Measurements from ENCODE around the gene PCYT1A. TPM values are rescaled to one million over a fixed set of nuclear protein-coding genes. Genes with fewer than 3 reads are reported as not detected.
"Not testable (repeated sequence)": the region's sequence is repeated elsewhere in the genome, so short reads cannot be mapped to it uniquely, and the experiment has no call there.

Gene PCYT1A
- total and polyA plus RNA-seq, 4 donors: 21.2 to 67.4 (median 42.7) TPM

- no peaks in the 10 kb centered on the region for H3K4me1 ChIP-seq (ENCODE audit: control insufficient read depth in 5 of 5, insufficient read depth in 5 of 5, low read length in 5 of 5)
- H3K36me3 ChIP-seq (ENCODE audit: control insufficient read depth in 4 of 4, insufficient read depth in 4 of 4, low read length in 4 of 4): peaks cover 17 to 38% (median 23%) of the 10 kb centered on the region in 4 donors
- no peak overlapping the region for H3K9ac ChIP-seq (ENCODE audit: insufficient read depth in 1 of 2, low read length in 2 of 2)
- ATAC-seq (ENCODE audit: insufficient read depth, low FRiP score) (no peak), DNase-seq (no peak)
- H3K27ac ChIP-seq (ENCODE audit: low read depth in 1 of 2, low read length in 1 of 2): no peak overlapping the region
- no peaks in the 10 kb centered on the region for H3K27me3 ChIP-seq (ENCODE audit: control insufficient read depth in 3 of 3, insufficient read depth in 3 of 3, low read length in 2 of 3)
- TF ChIP-seq, protein P1, sequence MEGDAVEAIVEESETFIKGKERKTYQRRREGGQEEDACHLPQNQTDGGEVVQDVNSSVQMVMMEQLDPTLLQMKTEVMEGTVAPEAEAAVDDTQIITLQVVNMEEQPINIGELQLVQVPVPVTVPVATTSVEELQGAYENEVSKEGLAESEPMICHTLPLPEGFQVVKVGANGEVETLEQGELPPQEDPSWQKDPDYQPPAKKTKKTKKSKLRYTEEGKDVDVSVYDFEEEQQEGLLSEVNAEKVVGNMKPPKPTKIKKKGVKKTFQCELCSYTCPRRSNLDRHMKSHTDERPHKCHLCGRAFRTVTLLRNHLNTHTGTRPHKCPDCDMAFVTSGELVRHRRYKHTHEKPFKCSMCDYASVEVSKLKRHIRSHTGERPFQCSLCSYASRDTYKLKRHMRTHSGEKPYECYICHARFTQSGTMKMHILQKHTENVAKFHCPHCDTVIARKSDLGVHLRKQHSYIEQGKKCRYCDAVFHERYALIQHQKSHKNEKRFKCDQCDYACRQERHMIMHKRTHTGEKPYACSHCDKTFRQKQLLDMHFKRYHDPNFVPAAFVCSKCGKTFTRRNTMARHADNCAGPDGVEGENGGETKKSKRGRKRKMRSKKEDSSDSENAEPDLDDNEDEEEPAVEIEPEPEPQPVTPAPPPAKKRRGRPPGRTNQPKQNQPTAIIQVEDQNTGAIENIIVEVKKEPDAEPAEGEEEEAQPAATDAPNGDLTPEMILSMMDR (IDR thresholded peaks at IDR 0.05; ENCODE audit: control extremely low read depth, extremely low read depth): no peak
- no peaks in the 10 kb centered on the region for H3K9me3 ChIP-seq (ENCODE audit: control insufficient read depth in 4 of 4, insufficient read depth in 3 of 4, low read length in 3 of 4)
- 48 to 81% methylated on average over 13 of the region's 13 CpGs for WGBS, 2 donors
- H3K4me3 ChIP-seq: no peak overlapping the region
Observed at GRCh38 chr3:196246612-196247308, 40.8 kb downstream of the PCYT1A start.

GRCh38 chr3:196244166-196244565 lies 43.4 kb downstream of the PCYT1A start:
- ATAC-seq (ENCODE audit: insufficient read depth, low FRiP score); H3K9ac ChIP-seq (ENCODE audit: insufficient read depth in 1 of 2, low read length in 2 of 2); H3K4me1 ChIP-seq (ENCODE audit: control insufficient read depth in 5 of 5, insufficient read depth in 5 of 5, low read length in 5 of 5); DNase-seq; H3K4me3 ChIP-seq; H3K27me3 ChIP-seq (ENCODE audit: control insufficient read depth in 3 of 3, insufficient read depth in 3 of 3, low read length in 2 of 3); H3K27ac ChIP-seq (ENCODE audit: low read depth in 1 of 2, low read length in 1 of 2); H3K9me3 ChIP-seq (ENCODE audit: control insufficient read depth in 4 of 4, insufficient read depth in 3 of 4, low read length in 3 of 4): not testable (repeated sequence)
- WGBS, 2 donors: 96 to 97% methylated on average over 34 of the region's 34 CpGs
- peaks cover 24 to 37% (median 26%) of the 10 kb centered on the region in 4 donors for H3K36me3 ChIP-seq (ENCODE audit: control insufficient read depth in 4 of 4, insufficient read depth in 4 of 4, low read length in 4 of 4)

DNA sequence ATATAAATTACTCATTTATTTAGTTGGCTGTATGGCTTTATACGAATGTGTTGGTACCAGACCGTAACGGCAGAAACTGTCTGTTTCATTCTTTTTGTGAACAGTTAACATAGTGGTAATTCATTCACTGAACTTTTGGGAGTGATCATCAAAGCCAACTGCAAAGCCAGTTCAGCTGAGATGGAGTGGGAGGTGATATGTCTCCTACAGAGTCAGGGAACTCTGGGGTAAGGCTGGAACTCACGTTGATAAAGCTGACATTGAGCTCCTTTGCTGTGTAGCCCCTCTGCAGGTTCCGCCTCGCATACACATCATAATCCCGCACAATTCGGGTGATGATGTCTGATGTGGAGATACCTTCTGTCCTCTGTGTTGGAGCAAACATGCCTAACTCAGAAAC lies 45.8 kb downstream of the PCYT1A start:
- peaks cover 31 to 39% (median 32%) of the 10 kb centered on the region in 4 donors for H3K36me3 ChIP-seq (ENCODE audit: control insufficient read depth in 4 of 4, insufficient read depth in 4 of 4, low read length in 4 of 4)
- no peaks in the 10 kb centered on the region for H3K9me3 ChIP-seq (ENCODE audit: control insufficient read depth in 4 of 4, insufficient read depth in 3 of 4, low read length in 3 of 4)
- no peak overlapping the region for H3K9ac ChIP-seq (ENCODE audit: insufficient read depth in 1 of 2, low read length in 2 of 2)
- no peak for ATAC-seq (ENCODE audit: insufficient read depth, low FRiP score)
- H3K27ac ChIP-seq (ENCODE audit: low read depth in 1 of 2, low read length in 1 of 2): no peak overlapping the region
- TF ChIP-seq, protein P1 (IDR thresholded peaks at IDR 0.05; ENCODE audit: control extremely low read depth, extremely low read depth): no peak
- no peak overlapping the region for H3K4me3 ChIP-seq
- peaks cover 0 to 9% (median 0%) of the 10 kb centered on the region in 5 donors for H3K4me1 ChIP-seq (ENCODE audit: control insufficient read depth in 5 of 5, insufficient read depth in 5 of 5, low read length in 5 of 5)
- 87 to 90% methylated on average over 8 of the region's 8 CpGs for WGBS, 2 donors
- no peaks in the 10 kb centered on the region for H3K27me3 ChIP-seq (ENCODE audit: control insufficient read depth in 3 of 3, insufficient read depth in 3 of 3, low read length in 2 of 3)
- DNase-seq: no peak

DNA sequence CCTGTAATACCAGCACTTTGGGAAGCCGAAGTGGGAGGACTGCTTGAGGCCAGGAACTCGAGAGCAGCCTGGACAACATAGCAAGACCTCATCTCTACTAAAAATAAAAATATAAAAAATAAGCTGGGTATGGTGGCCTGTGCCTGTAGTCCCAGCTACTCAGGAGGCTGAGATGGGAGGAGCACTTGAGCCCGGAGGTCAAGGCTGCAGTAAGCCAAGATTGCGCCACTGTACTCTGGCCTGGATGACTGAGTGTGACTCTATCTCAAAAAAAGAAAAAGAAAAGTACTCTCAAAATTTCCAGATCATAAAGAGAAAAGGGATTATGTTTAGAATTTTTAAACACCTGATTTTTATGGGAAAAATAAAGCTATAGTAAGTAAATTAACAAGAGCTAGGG lies 47.1 kb downstream of the PCYT1A start:
- Histone ChIP-seq H3K36me3 (ENCODE audit: control insufficient read depth in 4 of 4, insufficient read depth in 4 of 4, low read length in 4 of 4) (peaks cover 25 to 31% (median 29%) of the 10 kb centered on the region in 4 donors), H3K4me3 (no peak overlapping the region), H3K27ac (ENCODE audit: low read depth in 1 of 2, low read length in 1 of 2) (no peak overlapping the region), H3K4me1 (ENCODE audit: control insufficient read depth in 5 of 5, insufficient read depth in 5 of 5, low read length in 5 of 5) (peaks cover 0 to 9% (median 0%) of the 10 kb centered on the region in 5 donors), H3K27me3 (ENCODE audit: control insufficient read depth in 3 of 3, insufficient read depth in 3 of 3, low read length in 2 of 3) (no peaks in the 10 kb centered on the region), H3K9ac (ENCODE audit: insufficient read depth in 1 of 2, low read length in 2 of 2) (no peak overlapping the region), H3K9me3 (ENCODE audit: control insufficient read depth in 4 of 4, insufficient read depth in 3 of 4, low read length in 3 of 4) (no peaks in the 10 kb centered on the region)
- no peak for DNase-seq
- TF ChIP-seq, protein P1 (IDR thresholded peaks at IDR 0.05; ENCODE audit: control extremely low read depth, extremely low read depth): no peak
- no peak for ATAC-seq (ENCODE audit: insufficient read depth, low FRiP score)
- 86 to 90% methylated on average over 4 of the region's 4 CpGs for WGBS, 2 donors

All from lung (tissue), 12 donors.